ENCODE data around the gene SLC35A5.
"Not testable (repeated sequence)": the region's sequence is repeated elsewhere in the genome, so short reads cannot be mapped to it uniquely, and the experiment has no call there.

The SLC35A5 gene, protein sequence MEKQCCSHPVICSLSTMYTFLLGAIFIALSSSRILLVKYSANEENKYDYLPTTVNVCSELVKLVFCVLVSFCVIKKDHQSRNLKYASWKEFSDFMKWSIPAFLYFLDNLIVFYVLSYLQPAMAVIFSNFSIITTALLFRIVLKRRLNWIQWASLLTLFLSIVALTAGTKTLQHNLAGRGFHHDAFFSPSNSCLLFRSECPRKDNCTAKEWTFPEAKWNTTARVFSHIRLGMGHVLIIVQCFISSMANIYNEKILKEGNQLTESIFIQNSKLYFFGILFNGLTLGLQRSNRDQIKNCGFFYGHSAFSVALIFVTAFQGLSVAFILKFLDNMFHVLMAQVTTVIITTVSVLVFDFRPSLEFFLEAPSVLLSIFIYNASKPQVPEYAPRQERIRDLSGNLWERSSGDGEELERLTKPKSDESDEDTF

GRCh38 chr3:112561734-112562529 lies at the start of gene SLC35A5, which contains the start of gene ATG3:
TSS of gene SLC35A5 (plus strand) at chr3:112562045. CDS start at chr3:112563404, 1,359 bp downstream.
TSS of gene ATG3 (minus strand) at chr3:112561962. CDS start at chr3:112561528, 434 bp downstream.
- peak; percentile 85 for ATAC-seq

DNA sequence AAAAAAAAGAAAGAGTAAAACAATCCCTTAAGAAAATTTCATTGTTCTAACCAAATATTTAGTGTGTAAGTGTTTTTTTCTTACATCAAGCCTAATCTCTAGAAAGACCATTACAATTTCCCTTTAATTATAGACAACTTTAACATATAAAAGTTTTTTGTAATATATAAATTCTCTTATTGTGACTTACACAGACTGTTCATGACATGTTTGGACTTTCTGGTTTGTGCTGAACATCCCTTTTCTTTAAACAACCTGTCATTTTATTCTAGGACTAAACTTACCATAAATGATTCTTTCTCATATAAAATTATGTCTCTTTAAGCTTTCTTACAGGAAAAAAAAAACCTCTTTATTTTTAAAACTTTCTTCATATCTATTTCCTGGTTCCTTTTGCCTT lies 49.5 kb upstream of the SLC35A5 start:
- ATAC-seq, result no peak

DNA sequence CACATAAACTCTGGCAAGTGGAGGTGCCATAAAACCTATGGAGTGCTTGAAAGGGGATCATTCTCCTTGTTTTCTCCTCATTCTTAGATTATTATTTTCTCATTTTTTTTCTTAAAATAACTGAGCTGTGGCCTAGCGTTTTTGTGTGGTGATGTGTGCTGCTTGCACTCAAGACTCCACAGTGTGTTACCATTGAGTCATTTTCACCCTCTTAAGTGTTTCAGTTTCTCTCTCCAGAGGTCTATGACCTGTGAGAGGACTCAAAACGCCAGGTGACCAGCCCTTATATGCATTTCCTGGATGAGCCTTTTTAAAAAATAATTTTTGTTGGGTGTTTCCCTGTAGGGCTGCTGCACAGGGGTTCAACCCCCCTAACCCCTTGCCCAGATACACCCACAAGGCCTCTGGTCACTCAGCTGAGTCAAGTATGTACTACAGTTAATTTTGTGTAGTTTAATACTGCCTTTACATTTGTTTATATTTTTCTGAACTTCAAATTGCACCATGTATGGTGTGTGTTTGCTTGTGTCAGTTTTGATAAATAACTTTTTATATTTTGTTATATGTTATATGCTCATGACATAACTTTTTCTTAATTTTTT lies 47.2 kb upstream of the SLC35A5 start:
- peak; percentile 93 to 95 for ATAC-seq

DNA sequence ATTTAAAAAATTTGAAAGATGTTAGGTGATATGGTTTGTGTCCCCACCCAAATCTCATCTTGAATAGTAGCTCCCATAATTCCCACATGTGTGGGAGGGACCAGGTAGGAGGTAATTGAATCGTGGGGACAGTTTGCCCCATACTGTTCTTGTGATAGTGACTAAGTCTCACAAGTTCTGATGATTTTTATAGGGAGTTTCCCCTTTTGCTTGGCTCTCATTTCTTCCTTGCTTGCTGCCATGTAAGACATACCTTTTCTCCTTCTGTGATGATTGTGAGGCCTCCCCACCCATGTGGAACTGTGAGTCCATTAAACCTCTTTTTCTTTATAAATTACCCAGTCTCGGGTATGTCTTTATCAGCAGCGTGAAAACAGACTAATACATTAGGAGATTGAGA lies 42.9 kb upstream of the SLC35A5 start:
- ATAC-seq, result peak; percentile 55 to 59

GRCh38 chr3:112519424-112520001 lies 42.3 kb upstream of the SLC35A5 start:
- peak; percentile 60 to 73 for ATAC-seq

DNA sequence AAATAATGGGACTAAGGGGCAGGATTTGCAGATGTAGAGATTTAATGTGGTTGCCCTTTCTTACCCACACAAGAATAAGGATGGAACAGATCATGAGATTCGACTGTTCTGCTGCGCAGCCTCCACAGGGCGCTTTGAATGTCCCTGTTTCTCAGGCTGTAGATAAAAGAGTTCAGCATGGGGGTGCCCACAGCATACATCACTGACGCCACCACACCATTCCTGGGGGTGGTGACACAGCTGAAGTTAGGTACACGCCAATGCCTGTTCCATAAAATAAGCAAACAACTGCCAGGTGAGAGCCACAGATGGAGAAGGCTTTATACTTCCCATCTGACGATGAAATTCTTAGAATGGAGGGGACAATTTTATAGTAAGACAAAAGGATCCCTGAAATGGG lies 37.7 kb upstream of the SLC35A5 start:
- not testable (repeated sequence) for ATAC-seq

DNA sequence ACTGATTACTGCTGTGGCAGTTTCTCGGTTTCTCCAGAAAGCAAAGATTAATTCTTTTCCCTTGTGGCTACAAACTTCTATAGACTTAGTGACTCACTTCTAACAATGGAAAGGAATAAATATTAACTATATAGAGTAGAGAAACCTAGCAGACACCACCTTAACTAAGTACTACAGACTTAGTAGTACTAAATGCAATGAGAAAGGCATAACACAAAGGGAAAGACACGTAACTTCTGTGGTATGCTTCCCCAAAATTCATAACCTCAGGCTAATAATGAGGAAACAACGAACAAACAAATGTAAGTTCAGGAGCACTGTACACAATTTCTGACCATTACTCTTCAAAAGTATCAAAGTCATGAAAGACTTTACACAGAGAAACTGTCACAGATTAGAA lies 31.3 kb upstream of the SLC35A5 start:
- no peak for ATAC-seq

DNA sequence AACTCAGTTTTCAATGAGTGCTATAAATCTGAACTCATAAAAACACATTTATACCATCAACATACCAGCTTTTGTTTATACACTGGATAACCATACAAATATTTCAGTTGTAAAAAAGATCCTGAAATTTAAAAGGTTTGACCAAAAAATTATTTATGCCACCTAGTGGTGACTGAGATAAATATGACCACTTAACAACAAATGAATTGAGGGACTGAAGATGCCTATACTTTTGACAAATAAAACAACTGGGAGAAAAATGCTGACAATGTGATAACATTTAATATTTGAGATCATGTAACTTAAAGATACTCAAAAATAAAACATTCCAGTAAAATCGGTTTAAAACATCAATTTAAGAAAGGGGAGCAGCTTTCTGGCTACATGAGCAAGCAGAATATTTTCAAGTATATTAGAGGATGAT lies 30.5 kb upstream of the SLC35A5 start:
- ATAC-seq, result no peak

GRCh38 chr3:112539825-112540650 lies 21.8 kb upstream of the SLC35A5 start:
- ATAC-seq, result peak; percentile 75 to 90

DNA sequence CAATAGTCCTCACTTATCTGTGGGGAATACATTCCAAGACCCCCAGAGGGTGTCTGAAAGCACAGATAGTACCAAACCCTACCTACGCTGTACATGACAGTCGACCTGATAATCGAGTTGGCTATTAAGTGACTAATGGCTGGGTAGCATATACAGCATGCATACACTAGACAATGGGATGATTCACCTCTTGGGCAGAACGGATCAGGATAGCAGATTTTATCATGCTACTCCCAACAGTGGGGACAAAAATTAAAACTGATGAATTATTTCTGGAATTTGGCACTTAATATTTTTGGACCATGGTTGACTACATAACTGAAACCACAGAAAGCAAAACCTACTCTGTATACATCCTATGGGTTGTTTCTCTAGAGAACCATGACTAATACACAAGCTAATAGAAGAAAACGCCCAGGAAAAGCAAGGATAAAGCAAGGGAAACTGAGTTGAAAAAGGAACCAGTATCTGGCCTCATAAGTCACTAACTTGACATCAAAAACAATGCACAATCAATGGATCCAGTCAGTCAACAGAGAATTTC lies 15.6 kb upstream of the SLC35A5 start:
- ATAC-seq, result no peak

- ATAC-seq, result no peak
Measured at GRCh38 chr3:112550859-112551258, 11.0 kb upstream of the SLC35A5 start.

DNA sequence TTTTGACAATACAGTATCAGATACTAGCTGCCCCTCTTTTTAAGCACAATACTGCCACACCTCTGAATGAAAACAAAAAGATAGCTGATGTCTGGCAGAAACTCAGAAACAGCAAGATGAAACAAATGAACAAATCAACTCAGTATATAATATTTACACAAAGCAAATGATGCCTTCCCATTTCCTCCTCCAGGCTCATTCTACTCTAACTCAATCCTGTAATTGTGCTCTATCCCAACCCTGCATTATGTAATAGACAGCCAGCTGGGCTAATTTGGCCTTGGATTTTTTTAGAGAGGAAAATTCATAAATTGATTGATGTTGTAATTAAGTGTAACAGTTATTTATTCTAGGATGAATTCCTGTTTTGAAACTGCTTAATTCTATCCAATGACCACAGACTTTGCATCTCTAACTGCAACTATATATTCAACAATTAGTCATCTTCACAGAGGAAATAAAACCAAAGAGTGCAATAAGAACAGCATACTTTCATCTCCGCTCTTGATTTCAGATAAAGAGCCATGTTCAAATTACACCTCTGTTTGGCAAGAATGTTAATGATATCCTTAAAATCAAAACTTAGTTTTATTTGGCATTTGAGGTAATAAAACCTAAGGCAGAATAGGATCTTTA lies 6.2 kb upstream of the SLC35A5 start:
- ATAC-seq, result peak in 1 of 2 donors; percentile 51

GRCh38 chr3:112557976-112558375 lies 3.9 kb upstream of the SLC35A5 start:
- no peak for ATAC-seq

- ATAC-seq, result no peak
Measured at GRCh38 chr3:112560307-112560706, 1.5 kb upstream of the SLC35A5 start.

- ATAC-seq, result peak; percentile 22 to 31
Measured at GRCh38 chr3:112560721-112561483, 943 bp upstream of the SLC35A5 start.

DNA sequence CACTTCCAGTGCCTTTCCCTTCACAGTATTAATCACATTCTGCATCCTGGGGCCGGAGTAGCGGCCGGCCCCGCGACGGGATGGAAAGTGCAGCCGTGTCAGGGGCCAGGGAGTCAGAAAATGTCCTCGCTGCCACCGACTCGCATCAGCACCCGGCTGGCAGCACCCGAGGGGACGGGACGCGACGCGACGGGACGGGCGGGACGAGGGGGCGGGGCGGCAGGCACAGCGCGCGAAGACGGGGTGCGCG lies 436 bp upstream of the SLC35A5 start:
- peak; percentile 44 to 47 for ATAC-seq

DNA sequence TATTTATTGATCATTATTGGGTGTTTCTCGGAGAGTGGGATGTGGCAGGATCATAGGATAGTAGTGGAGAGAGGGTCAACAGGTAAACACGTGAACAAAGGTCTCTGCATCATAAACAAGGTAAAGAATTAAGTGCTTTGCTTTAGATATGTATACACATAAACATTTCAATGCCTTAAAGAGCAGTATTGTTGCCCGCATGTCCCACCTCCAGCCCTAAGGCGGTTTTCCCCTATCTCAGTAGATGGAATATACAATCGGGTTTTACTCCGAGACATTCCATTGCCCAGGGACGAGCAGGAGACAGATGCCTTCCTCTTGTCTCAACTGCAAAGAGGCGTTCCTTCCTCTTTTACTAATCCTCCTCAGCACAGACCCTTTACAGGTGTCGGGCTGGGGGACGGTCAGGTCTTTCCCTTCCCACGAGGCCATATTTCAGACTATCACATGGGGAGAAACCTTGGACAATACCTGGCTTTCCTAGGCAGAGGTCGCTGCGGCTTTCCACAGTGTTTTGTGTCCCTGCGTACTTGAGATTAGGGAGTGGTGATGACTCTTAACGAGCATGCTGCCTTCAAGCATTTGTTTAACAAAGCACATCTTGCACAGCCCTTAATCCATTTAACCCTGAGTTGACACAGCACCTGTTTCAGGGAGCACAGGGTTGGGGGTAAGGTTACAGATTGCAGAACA lies 2.5 kb downstream of the SLC35A5 start:
- not testable (repeated sequence) for ATAC-seq

DNA sequence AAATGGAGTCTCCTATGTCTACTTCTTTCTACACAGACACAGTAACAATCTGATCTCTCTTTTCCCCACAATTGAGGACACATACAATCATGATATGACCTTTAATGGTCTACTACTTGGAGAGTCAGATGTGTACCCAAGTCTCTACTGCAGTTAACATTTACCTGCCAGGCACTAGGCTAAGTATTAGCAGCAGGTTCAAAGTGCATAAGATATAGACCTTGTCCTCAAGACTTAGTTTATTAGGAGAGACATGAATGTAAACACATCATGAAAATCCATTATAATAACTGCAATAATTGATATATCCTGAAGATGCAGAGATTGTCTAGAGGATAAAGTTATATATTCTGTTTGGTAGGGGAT lies 3.1 kb downstream of the SLC35A5 start:
- no peak for ATAC-seq

- no peak for ATAC-seq
Measured at GRCh38 chr3:112568642-112569041, 6.8 kb downstream of the SLC35A5 start.

GRCh38 chr3:112569265-112569664 lies 7.4 kb downstream of the SLC35A5 start:
- no peak for ATAC-seq
